ENCODE results near the gene OAF. TPM values are rescaled to one million over a fixed set of nuclear protein-coding genes. Genes with fewer than 3 reads are reported as not detected.

Gene OAF
- total RNA-seq, 2 experiments from 2014 or later: 3.1 to 3.2 TPM

DNA sequence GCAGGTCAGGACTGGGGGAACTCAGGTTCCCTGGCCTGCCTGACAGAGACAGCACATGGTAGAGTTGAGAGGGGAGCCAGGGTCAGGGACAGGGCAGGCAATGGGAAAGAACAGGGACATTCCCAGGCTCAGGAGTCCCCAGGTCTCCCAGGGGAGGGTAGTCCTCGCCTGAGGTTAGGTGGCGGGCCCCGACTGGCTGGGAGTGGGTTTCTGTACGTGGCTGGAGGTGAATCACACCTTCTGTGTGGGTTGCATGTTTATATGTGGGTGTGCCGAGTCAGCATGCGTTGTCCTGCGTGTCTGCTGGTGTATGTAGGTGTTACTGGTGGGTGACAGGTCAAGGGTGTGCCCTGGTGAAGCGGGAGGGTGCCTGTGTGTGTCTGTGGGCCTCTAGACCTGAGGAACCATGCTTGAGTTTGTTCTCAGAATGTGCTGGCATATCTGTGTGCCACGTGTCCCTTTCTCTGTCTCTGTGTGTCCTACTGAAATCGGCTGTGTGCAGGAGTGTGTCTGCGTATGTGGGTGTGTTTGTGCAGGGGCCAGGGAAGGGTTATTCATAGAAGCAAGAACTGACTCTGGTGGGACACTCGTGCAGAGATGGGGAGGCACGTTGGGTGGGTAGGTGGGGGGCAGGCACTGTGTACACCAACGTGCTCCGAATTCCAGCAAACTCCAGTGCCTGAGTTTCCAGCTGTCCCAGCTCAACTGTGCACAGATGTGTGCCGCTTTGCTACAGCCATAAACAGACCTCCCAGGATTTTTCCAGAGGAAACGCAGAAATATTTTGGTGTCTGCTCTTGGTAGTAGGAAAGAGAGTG, 23.8 kb upstream of the OAF start:
- Histone ChIP-seq H3K27ac (ENCODE audit: low read depth in 1 of 2, low read length in 2 of 2) (no peak overlapping the region), H3K4me1 (ENCODE audit: insufficient read depth, low read length) (no peaks in the 10 kb centered on the region), H3K4me3 (ENCODE audit: low read length) (no peak overlapping the region), H3K27me3 (ENCODE audit: control insufficient read depth in 1 of 2, insufficient read depth in 2 of 2, low read length in 2 of 2) (peaks cover 0 to 2% of the 10 kb centered on the region in 2 experiments), H3K36me3 (ENCODE audit: insufficient read depth, low read length) (no peaks in the 10 kb centered on the region), H3K9me3 (ENCODE audit: control insufficient read depth in 1 of 2, insufficient read depth in 1 of 2, low read length in 2 of 2) (no peaks in the 10 kb centered on the region)
- intact Hi-C loops (cut with DNase I, micrococcal nuclease): no loop called here
- ATAC-seq (ENCODE audit: poor library complexity) (no peak), DNase-seq (peak in 1 of 14 experiments; percentile 21)
- H3K9me3 Mint-ChIP-seq: no peaks in the 10 kb centered on the region
- CTCF ChIA-PET: no interaction called here
- H3K4me1 Mint-ChIP-seq (ENCODE audit: low read depth): no peaks in the 10 kb centered on the region
- H3K4me3 Mint-ChIP-seq: no peak overlapping the region
- H3K27ac Mint-ChIP-seq: no peak overlapping the region
- TF ChIP-seq CTCF (IDR thresholded peaks at IDR 0.05): no peak
- POLR2A ChIA-PET: interaction anchor here (0.9 kb wide), 1 partner anchor 8 kb away, joined by 3 read pairs; no protein-coding TSS in a partner anchor
- H3K27me3 Mint-ChIP-seq: peaks cover 24% of the 10 kb centered on the region
- H3K36me3 Mint-ChIP-seq (ENCODE audit: low read depth): no peaks in the 10 kb centered on the region

GRCh38 chr11:120188371-120188770, 22.5 kb upstream of the OAF start:
- POLR2A ChIA-PET: no interaction called here
- Histone ChIP-seq H3K4me1 (ENCODE audit: insufficient read depth, low read length) (no peaks in the 10 kb centered on the region), H3K4me3 (ENCODE audit: low read length) (no peak overlapping the region), H3K27me3 (ENCODE audit: control insufficient read depth in 1 of 2, insufficient read depth in 2 of 2, low read length in 2 of 2) (peaks cover 0 to 2% of the 10 kb centered on the region in 2 experiments), H3K9me3 (ENCODE audit: control insufficient read depth in 1 of 2, insufficient read depth in 1 of 2, low read length in 2 of 2) (no peaks in the 10 kb centered on the region), H3K27ac (ENCODE audit: low read depth in 1 of 2, low read length in 2 of 2) (no peak overlapping the region), H3K36me3 (ENCODE audit: insufficient read depth, low read length) (no peaks in the 10 kb centered on the region)
- DNase-seq (no peak), ATAC-seq (ENCODE audit: poor library complexity) (no peak)
- no peak for TF ChIP-seq CTCF (IDR thresholded peaks at IDR 0.05)
- CTCF ChIA-PET: no interaction called here
- Mint-ChIP-seq H3K27me3 (peaks cover 24% of the 10 kb centered on the region), H3K4me1 (ENCODE audit: low read depth) (no peaks in the 10 kb centered on the region), H3K4me3 (no peak overlapping the region), H3K9me3 (no peaks in the 10 kb centered on the region), H3K27ac (no peak overlapping the region), H3K36me3 (ENCODE audit: low read depth) (no peaks in the 10 kb centered on the region)
- intact Hi-C loops (cut with DNase I, micrococcal nuclease): no loop called here

DNA sequence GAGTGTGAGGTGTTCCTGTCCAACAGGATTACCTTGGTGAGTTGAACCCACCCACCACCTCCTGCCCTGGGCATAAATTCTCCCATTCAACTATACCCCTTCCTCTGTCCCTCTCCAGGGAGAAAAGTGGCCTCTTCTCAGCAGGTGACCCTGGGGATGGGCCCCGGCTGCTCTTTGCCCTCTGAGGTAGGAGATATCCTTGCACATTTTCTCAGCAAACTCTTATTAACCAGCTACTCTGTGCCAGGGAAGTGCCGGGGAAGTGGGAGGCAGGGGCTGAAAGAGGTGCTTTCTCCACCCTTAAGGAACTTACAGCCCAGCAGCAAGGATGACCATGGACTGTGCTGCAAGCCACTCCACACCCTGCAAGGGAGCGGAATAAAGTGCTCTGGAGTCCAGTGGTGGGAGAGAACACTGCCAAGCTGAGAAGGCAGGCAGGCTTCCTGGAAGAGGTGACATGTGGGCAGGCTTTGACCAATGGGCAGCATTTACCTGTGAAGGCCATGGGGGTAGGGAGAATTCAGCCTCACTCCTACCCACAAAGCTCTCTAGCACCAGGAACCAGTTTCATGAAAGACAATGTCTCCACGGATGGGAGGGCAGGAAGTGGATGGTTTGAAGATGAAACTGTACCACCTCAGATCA, 21.9 kb upstream of the OAF start:
- Mint-ChIP-seq H3K27ac (no peak overlapping the region), H3K4me3 (no peak overlapping the region), H3K27me3 (peaks cover 20% of the 10 kb centered on the region), H3K9me3 (no peaks in the 10 kb centered on the region), H3K36me3 (ENCODE audit: low read depth) (no peaks in the 10 kb centered on the region), H3K4me1 (ENCODE audit: low read depth) (no peaks in the 10 kb centered on the region)
- Histone ChIP-seq H3K27me3 (ENCODE audit: control insufficient read depth in 1 of 2, insufficient read depth in 2 of 2, low read length in 2 of 2) (peaks cover 0 to 2% of the 10 kb centered on the region in 2 experiments), H3K4me1 (ENCODE audit: insufficient read depth, low read length) (no peaks in the 10 kb centered on the region), H3K36me3 (ENCODE audit: insufficient read depth, low read length) (no peaks in the 10 kb centered on the region), H3K9me3 (ENCODE audit: control insufficient read depth in 1 of 2, insufficient read depth in 1 of 2, low read length in 2 of 2) (no peaks in the 10 kb centered on the region), H3K4me3 (ENCODE audit: low read length) (no peak overlapping the region), H3K27ac (ENCODE audit: low read depth in 1 of 2, low read length in 2 of 2) (no peak overlapping the region)
- DNase-seq (no peak), ATAC-seq (ENCODE audit: poor library complexity) (no peak)
- no peak for TF ChIP-seq CTCF (IDR thresholded peaks at IDR 0.05)
- intact Hi-C loops (cut with DNase I, micrococcal nuclease): no loop called here
- ChIA-PET POLR2A (no interaction called here), CTCF (no interaction called here)
